ENCODE measurements around the gene DPP7.

Gene DPP7

DNA sequence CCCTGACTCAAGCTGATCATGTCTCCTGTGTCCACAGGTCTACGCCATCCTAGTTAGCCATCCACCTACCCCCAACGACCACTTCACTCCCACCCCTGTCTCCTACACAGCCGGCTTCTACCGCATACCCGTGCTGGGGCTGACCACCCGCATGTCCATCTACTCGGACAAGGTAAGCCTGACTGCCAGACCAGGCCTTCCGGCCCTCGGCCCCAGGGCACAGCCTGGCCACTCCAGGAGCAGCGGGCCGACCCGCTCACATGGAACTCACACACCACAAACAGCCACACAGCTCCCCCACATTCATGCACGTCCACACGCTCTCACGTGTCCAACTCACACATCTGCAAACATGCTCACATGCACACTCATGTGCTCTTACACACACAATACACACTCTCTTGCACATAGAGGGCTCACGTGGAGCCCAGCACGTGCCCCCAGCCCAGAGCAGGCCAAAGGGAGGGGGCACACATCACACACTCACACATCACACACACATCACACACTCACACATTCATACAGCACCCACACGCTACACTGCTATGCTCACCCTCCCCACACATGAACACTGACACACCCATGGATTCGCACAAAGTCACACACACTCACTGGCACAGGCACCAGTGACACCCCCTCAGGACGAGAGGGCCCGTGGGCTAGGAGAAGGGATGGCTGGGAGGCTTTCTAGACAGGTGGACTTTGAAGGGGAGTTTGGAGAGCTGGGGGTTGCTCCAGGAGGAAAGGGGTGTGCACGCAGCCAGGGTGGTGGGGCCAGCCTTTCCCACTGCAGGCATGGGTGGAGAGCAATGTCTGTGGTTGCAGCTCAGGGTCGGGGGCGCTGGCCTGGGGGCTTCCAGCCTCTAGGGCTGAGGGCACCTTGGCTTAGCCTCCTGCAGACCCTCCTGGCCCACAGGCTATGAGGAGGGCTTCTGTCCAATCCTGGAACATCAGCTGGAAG, 27.7 kb upstream of the DPP7 start:
- H3K4me3 ChIP-seq (ENCODE audit: control insufficient read depth, low read depth, low read length): no peak overlapping the region
- TF ChIP-seq, protein P1, sequence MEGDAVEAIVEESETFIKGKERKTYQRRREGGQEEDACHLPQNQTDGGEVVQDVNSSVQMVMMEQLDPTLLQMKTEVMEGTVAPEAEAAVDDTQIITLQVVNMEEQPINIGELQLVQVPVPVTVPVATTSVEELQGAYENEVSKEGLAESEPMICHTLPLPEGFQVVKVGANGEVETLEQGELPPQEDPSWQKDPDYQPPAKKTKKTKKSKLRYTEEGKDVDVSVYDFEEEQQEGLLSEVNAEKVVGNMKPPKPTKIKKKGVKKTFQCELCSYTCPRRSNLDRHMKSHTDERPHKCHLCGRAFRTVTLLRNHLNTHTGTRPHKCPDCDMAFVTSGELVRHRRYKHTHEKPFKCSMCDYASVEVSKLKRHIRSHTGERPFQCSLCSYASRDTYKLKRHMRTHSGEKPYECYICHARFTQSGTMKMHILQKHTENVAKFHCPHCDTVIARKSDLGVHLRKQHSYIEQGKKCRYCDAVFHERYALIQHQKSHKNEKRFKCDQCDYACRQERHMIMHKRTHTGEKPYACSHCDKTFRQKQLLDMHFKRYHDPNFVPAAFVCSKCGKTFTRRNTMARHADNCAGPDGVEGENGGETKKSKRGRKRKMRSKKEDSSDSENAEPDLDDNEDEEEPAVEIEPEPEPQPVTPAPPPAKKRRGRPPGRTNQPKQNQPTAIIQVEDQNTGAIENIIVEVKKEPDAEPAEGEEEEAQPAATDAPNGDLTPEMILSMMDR (IDR thresholded peaks at IDR 0.05; ENCODE audit: control insufficient read depth, insufficient read depth, low read depth, low read length, missing control alignments): no peak
- DNase-seq (ENCODE audit: low read depth): no peak

DNA sequence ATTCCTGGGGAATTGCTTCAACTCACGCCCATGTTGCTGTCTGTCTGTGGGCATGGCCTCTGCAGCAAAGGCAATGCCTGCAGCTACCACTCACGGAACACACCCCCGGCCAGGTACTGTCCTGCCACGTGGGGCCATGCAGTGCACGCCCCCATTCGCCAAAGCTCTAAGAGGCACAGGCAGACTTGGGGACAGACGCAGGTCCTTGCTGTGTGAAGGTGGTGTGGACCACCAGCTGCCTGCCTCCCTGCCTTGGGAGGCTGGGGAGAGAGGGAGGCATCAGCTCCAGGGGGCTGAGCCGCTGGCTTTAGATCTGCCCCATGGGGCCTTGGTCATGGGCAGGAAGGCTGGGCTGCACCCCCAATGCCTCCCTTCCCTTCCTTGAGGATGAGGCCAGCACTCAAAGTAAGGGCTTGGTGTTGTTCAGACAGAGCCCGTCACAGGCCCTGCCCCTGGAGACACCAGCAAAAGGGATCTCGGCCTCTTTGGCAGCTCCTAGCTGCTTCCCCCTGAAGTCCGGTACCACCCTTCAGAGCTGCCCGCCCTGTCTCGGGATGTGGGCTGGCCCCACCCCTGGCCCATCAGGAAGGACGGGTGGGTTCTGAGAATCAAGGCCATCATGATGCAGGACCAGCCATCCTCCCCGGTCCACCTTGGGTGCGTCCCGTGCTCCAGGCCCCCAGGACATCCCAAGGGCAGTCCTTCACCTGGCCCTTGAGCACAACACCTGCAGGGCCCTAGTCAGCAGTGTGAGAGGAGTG, 26.7 kb upstream of the DPP7 start:
- TF ChIP-seq, protein P1 (IDR thresholded peaks at IDR 0.05; ENCODE audit: control insufficient read depth, insufficient read depth, low read depth, low read length, missing control alignments): no peak
- no peak for DNase-seq (ENCODE audit: low read depth)
- no peak overlapping the region for H3K4me3 ChIP-seq (ENCODE audit: control insufficient read depth, low read depth, low read length)

DNA sequence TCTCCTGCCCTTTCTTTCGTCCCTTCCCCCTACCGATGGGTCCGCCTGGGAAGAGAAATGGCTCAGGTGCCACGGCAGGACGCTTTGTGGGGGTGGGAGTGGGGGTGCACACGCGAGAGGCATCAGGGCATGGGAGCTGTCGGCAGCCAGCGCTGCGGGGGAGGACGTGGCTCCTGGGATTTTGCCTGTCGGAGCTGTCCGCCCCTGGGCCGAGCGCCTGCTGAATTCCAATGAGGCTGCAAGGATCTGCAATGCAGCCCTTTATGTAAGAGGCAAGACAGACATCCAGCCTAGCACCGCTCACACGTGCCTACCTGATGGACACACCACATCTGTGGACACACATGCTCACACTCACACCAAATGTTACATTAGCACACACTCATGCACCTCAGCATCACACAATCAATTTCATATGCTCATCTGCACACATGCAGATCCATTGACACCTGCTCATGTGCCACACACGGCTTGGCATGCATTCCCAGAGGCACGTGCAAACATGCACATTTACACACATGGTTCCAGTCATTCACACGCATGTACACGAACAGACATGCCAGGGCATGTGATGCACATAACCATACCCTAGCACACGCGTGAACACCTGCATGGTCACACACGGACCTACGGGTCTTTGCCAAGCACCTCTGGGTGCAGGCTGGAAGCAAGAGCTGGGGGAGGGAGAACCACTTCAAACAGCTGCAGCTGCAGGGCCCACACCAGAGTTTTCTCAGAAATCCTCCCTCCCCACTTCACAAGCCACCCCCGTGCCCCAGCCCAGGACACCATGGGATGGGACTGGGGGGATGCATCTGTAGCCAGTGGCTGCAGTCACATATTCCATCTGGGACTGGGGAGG, 25.8 kb upstream of the DPP7 start:
- no peak for DNase-seq (ENCODE audit: low read depth)
- H3K4me3 ChIP-seq (ENCODE audit: control insufficient read depth, low read depth, low read length): no peak overlapping the region
- TF ChIP-seq, protein P1 (IDR thresholded peaks at IDR 0.05; ENCODE audit: control insufficient read depth, insufficient read depth, low read depth, low read length, missing control alignments): no peak

DNA sequence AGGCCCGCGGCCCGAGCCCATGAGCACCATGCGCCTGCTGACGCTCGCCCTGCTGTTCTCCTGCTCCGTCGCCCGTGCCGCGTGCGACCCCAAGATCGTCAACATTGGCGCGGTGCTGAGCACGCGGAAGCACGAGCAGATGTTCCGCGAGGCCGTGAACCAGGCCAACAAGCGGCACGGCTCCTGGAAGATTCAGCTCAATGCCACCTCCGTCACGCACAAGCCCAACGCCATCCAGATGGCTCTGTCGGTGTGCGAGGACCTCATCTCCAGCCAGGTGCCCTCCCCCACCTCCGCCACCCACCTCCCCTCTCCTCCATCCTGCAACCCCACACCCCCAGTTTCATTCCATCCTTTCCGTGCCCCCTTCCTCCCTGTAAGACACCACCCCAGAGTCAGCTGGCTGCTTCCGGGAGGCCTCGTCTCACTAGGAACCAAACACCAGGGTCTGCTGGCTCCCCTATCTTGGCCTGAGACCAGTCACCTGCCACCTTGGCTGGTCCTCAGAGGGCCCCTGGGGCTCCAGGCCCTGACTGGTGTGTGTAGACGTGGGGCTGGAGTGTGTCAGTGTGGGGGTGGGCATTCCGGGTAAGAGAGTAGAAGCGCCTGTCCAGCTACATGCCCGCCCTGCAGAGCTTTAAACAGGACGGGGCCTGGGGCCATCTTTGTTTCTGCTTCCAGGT, 25.1 kb upstream of the DPP7 start:
- TF ChIP-seq, protein P1 (IDR thresholded peaks at IDR 0.05; ENCODE audit: control insufficient read depth, insufficient read depth, low read depth, low read length, missing control alignments): no peak
- H3K4me3 ChIP-seq (ENCODE audit: control insufficient read depth, low read depth, low read length): no peak overlapping the region
- DNase-seq (ENCODE audit: low read depth): no peak

DNA sequence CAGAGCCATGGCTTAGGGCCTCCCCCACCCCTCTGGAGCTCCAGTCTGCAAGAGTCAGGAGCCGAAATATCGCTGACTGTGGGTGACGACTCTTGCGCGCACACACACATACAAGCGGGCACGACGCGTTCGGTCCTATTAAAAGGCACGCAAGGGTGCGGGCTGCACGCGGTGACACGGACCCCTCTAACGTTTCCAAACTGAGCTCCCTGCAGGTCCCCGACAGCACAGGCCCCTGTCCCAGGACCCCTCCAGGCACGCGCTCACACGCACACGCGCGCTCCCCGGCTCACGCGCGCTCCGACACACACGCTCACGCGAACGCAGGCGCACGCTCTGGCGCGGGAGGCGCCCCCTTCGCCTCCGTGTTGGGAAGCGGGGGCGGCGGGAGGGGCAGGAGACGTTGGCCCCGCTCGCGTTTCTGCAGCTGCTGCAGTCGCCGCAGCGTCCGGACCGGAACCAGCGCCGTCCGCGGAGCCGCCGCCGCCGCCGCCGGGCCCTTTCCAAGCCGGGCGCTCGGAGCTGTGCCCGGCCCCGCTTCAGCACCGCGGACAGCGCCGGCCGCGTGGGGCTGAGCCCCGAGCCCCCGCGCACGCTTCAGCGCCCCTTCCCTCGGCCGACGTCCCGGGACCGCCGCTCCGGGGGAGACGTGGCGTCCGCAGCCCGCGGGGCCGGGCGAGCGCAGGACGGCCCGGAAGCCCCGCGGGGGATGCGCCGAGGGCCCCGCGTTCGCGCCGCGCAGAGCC, 24.4 kb upstream of the DPP7 start, which contains the start of gene GRIN1:
GRIN1 (plus strand) TSS at position 433 of the 746 bp plus-strand sequence. CDS start 333 bp downstream, outside the sequence.
- DNase-seq (ENCODE audit: low read depth): no peak
- TF ChIP-seq, protein P1 (IDR thresholded peaks at IDR 0.05; ENCODE audit: control insufficient read depth, insufficient read depth, low read depth, low read length, missing control alignments): no peak
- no peak within 1 kb of the TSS for H3K4me3 ChIP-seq (ENCODE audit: control insufficient read depth, low read depth, low read length)

All from AG09309 (cell line).